GM18517 (cell line): Measurements from ENCODE around the gene IL10RB.
"Not testable (repeated sequence)": the region's sequence is repeated elsewhere in the genome, so short reads cannot be mapped to it uniquely, and the experiment has no call there.

Source experiments
- ATAC-seq: cut with Tn5 transposase; IDR thresholded peaks from one replicate; pipeline ENCODE4 v1.9.1; 2021; ENCODE audit warnings: mild to moderate bottlenecking, moderate library complexity; ENCODE audit not compliant: unreplicated experiment

IL10RB gene

DNA sequence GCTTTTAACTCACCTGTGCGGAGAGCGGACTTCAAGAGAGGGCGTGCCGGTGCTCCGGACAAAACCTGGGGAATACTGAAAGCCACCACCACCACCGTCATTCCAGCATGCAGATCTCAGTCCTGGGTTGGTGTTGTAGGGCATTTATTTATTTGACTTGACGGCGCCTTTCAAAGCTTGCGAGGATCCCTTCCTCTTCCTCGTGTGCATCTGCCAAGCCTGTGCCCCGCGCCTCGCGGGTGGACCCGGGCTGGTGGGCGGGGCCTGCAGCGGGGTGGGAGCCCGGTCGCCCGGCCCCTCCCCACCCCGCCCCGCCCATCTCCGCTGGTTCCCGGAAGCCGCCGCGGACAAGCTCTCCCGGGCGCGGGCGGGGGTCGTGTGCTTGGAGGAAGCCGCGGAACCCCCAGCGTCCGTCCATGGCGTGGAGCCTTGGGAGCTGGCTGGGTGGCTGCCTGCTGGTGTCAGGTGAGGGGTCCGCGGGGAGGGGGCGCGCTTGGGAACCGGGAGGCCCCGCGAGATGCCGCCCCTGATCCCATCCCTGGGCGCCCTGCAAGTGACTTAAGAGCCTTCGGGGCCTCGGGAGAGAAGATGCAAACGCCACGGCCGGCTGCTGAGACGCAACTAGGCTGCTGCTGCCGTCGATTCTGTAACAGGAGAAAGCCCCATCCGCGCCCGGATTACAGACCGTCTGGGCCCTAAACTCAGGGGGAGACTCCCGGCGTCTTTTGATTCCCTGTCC, at the start of gene IL10RB:
IL10RB (plus strand) TSS at position 318 of the 739 bp plus-strand sequence; CDS start at position 417, 99 bp downstream.
- no peak for ATAC-seq

GRCh38 chr21:33217138-33217520, 49.0 kb upstream of the IL10RB start:
- ATAC-seq: no peak

- ATAC-seq: no peak
These were observed 46.9 kb upstream of the IL10RB start for GRCh38 chr21:33219300-33219699.

- no peak for ATAC-seq
These were observed 46.2 kb upstream of the IL10RB start for GRCh38 chr21:33219954-33220353.

DNA sequence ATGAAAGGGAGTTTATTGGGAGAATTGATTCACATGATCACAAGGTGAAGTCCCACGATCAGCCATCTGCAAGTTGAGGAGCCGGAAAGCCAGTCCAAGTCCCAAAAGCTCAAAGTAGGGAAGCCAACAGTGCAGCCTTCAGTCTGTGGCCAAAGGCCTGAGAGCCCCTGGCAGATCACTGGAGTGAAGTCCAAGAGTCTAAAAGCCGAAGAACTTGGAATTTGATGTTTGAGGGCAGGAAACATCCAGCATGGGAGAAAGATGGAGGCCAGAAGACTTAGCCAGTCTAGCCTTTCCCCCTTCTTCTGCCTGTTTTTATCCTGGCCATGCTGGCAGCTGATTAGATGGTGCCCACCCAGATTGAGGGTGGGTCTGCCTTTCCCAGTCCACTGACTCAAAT, 40.8 kb upstream of the IL10RB start:
- not testable (repeated sequence) for ATAC-seq

- no peak for ATAC-seq
These were observed 37.7 kb upstream of the IL10RB start for GRCh38 chr21:33228455-33228854.

DNA sequence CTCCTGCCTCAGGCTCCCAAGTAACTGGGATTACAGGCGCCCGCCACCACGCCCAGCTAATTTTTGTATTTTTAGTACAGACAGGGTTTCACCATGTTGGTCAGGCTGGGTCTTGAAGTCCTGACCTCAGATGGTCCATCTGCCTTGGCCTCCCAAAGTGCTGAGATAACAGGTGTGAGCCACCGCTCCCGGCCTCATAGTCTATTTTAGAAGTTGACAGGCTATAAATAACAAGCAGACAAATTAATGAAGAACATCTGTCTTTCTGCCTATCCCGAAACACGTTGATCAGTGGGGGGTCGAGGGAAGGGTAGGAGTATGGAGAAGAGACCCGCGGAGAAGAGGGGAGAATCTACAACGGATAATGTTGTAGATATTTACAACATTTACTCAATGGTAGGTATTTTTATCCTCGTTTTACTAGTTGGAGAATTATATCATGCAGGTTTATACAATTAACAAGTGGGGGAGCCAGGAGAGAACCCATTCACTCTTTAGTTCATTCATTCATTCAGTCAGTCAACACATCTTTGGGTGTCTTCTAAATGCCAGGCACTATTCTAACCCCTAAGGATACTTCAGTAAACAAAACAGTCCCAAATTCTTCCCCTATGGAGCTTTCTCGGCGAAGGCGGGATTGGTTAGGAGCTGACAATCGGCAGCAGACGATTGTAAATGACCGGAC, 36.9 kb upstream of the IL10RB start:
- ATAC-seq: peak; percentile 10

DNA sequence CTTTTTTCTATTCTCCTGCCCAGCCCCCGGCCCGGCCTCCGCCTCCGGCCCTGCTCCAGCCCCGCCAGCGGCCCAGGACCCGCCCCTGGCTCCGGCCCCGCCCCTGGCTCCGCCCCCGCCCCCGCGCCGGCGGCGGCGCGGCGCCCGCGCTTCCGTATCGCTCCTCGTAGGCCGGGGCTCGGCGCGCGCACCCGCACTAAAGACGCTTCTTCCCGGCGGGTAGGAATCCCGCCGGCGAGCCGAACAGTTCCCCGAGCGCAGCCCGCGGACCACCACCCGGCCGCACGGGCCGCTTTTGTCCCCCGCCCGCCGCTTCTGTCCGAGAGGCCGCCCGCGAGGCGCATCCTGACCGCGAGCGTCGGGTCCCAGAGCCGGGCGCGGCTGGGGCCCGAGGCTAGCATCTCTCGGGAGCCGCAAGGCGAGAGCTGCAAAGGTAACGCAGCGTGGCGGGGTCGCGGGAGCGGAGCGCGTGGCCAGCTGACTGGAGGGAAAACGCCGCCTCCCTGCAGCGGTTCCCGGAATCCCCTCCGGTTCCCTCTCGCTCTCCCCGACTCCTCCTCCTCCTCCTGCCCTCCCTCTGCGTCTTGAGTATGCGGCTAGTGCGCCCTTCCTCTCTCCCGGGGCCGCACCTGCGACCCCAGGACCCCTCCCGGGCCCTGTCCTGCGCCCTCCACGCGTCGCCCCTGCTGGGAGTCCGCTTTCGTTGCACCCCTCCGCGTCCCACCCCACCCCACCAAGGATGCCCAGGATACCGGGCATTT, 36.2 kb upstream of the IL10RB start, which contains the start of gene IFNAR2:
IFNAR2 (plus strand) TSS at position 155 of the 761 bp plus-strand sequence. CDS start 11,985 bp downstream, outside the sequence.
- peak; percentile 39 for ATAC-seq

- ATAC-seq: peak; percentile 12
These were observed 35.4 kb upstream of the IL10RB start for GRCh38 chr21:33230545-33231324.

DNA sequence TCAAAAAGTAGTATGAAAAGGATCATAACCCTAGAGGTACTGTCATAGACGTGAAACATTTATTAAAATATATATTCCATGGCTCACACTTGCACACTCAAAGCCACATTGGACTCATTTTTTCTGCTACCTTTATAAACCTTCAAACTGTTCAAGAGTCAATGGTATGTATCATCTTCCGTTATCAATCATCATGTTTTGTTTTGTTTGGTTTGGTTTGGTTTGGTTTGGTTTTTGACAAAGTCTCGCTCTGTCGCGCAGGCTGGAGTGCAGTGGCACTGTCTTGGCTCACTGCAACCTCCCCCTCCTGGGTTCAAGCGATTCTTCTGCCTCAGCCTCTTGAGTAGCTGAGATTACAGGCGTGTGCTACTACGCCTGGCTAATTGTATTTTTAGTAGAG, 34.6 kb upstream of the IL10RB start:
- no peak for ATAC-seq

DNA sequence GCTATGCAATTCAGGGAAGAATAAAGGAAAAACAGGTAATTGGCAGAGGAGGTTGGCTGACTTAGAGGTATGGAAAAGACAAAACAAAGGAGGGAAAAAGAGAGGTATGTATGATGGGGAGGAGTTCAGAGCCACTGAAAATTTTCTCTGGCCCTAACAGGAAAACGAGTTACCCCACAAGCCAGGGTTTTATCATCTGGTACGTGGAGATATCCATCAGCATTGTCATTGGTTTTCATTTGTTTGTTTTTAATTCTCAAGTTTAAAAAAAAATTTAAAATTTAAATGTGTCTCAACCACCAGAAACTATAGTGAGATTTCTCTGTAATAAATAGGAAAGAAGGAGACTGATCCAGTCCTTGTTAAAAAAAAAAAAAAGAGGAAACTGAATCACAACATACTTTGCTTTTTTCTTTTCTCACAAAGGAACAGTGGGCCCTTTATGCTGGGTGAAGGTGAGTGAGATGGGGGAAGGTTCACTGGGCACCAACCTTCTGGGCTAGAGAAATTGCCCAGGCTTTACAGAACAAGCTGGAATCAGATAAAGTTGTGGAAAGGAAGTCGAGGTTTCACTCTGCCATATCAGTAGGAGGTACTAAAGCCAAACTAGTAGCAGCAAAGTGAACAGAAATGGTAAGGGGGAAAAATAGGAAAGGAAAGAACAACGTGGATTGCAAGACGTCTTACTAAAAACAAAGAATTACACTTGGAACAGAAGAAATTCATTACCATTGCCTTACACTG, 33.7 kb upstream of the IL10RB start:
- ATAC-seq: no peak

- no peak for ATAC-seq
These were observed 31.3 kb upstream of the IL10RB start for GRCh38 chr21:33234635-33235520.

GRCh38 chr21:33236013-33236686, 30.0 kb upstream of the IL10RB start:
- no peak for ATAC-seq

- ATAC-seq: no peak
These were observed 29.4 kb upstream of the IL10RB start for GRCh38 chr21:33236766-33237165.

GRCh38 chr21:33237486-33237885, 28.7 kb upstream of the IL10RB start:
- no peak for ATAC-seq

DNA sequence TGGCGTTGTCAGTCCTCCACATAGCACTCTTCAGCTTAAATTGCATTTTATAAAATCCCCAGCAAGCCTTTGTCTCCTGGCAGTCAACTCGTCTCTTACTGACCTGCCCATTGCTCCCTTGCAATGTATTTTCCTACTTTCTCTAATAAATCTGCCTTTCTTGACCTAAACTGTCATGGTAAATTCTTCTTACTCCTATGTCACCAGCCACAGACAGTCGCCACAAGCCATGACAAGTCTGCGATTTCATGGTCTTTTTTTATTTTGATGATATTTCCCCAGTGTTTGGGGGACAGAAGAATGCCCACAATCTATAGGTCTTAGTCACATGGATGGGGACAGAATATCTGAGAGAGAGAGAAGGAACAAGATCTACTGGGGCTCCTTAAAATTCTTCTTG, 28.0 kb upstream of the IL10RB start:
- ATAC-seq: peak; percentile 10

DNA sequence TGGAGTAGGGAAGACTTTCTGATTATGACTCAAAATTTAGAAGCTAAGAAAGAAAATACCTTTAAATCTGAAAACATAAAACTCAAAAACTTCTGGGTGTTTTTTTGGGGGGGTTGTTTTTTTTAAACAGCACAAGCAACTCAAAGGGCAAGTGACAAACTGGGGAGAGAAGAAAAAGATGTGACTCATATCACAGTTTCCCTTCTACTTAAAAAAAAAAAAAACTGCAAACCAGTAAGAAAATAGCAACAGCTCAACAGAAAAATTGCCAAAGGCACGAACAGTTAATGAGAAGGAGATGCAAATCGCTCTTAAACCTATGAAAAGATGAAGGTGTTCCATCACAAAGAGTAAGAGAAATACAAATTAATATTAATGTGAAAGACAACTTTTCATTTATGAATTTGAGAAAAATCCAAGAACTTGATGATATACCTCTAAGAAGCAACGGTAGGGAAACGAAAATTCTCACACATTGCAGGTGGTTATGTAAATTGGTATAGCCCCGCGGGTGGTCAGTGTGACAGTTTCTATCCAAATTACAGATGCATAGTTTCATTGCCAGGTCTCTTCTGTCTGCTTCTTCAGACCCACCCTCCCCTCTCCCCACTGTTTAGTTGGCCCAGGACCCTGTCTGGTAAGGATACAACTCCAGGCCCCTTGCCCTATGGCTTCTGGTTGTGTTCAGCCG, 27.5 kb upstream of the IL10RB start:
- peak; percentile 86 for ATAC-seq

DNA sequence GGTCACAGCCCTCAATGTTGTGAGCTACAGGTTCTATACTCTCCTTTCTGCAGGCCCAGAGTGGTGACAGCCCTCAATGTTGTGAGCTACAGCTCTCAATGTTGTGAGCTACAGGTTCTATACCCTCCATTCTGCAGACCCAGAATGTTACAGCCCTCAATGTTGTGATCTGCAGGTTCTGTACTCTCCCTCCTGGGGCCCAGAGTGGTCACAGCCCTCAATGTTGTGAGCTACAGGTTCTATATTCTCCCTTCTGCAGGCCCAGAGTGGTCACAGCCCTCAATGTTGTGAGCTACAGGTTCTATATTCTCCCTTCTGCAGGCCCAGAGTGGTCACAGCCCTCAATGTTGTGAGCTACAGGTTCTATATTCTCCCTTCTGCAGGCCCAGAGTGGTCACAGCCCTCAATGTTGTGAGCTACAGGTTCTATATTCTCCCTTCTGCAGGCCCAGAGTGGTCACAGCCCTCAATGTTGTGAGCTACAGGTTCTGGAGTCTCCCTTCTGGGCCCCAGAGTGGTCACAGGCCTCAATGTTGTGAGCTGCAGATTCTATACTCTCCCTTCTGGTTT, 26.5 kb upstream of the IL10RB start:
- not testable (repeated sequence) for ATAC-seq
